HFFc6 (cell line): ENCODE results near the gene SMC4. TPM values are rescaled to one million over a fixed set of nuclear protein-coding genes. Genes with fewer than 3 reads are reported as not detected.

ENCODE experiments used
- DNase-seq: peaks from one replicate; pipeline ENCODE4 v3.0.0-alpha.2; 2018
- H3K27ac Mint-ChIP-seq: 2 replicates; pipeline ENCODE4 v1.8.0; 2020; ENCODE audit warnings: mild to moderate bottlenecking, mixed read lengths
- H3K27me3 Mint-ChIP-seq: 2 replicates; pipeline ENCODE4 v1.8.0; 2021; ENCODE audit warnings: mild to moderate bottlenecking, moderate library complexity, mixed read lengths; ENCODE audit not compliant: insufficient read depth
- H3K36me3 Mint-ChIP-seq: 2 replicates; pipeline ENCODE4 v1.8.0; 2021; ENCODE audit warnings: low read depth, mixed read lengths
- H3K4me1 Mint-ChIP-seq: 2 replicates; pipeline ENCODE4 v1.8.0; 2020; ENCODE audit warnings: low read depth, mixed read lengths
- H3K4me3 Mint-ChIP-seq: 2 replicates; pipeline ENCODE4 v1.8.0; 2020; ENCODE audit warnings: mild to moderate bottlenecking, moderate library complexity, mixed read lengths
- H3K9me3 Mint-ChIP-seq: 2 replicates; pipeline ENCODE4 v1.8.0; 2020; ENCODE audit warnings: mild to moderate bottlenecking, mixed read lengths
- CTCF ChIP-seq: fragments of 200-600 bp; sonication (generic); IDR thresholded peaks from 2 replicates; pipeline ENCODE4 v1.5.0; 2021; ENCODE audit warnings: antibody characterized with exemption, mild to moderate bottlenecking
- total RNA-seq, 6 experiments: library from RNA; stranded (reverse); fragmentation: NEBNext Ultra II Directional; extraction: Animal tissue kit (Norgen Biotek cat#: 25700); gene quantifications; 2 replicates in 1 of 6; 3 replicates in 5 of 6; pipeline ENCODE4 v1.2.3, GENCODE V29; 2021

Gene SMC4
- total RNA-seq, 6 experiments from 2014 or later = 58.2 to 116 (median 106) TPM

DNA sequence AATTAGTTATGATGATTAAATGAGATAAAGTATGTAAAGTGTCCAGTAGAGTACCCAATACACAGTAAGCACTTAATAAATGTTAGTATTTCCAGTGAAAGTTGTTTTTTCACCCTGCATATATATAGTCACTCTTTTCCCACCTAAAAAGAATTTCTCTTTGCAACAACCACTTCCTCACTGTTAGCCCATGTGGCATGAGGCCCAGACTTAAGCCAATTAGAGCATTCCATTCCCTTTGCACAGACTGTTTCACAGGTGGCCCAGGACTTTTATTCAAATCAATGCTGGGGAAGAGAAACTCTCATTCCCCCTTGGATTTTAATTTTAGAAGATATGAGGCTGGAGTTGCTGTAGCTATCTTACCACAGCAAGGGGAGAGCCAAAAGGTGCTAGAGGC is 4.2 kb upstream of the SMC4 start:
- peaks cover 5% of the 10 kb centered on the region for H3K36me3 Mint-ChIP-seq
- peak; percentile 68 for DNase-seq
- H3K9me3 Mint-ChIP-seq = peaks cover 4% of the 10 kb centered on the region; the same call in 1 of the 2 replicates
- H3K27ac Mint-ChIP-seq = peak overlapping the region; percentile 65
- H3K27me3 Mint-ChIP-seq = peaks cover 9% of the 10 kb centered on the region
- H3K4me3 Mint-ChIP-seq = no peak overlapping the region
- TF ChIP-seq CTCF = no peak
- H3K4me1 Mint-ChIP-seq = peaks cover 40% of the 10 kb centered on the region

DNA sequence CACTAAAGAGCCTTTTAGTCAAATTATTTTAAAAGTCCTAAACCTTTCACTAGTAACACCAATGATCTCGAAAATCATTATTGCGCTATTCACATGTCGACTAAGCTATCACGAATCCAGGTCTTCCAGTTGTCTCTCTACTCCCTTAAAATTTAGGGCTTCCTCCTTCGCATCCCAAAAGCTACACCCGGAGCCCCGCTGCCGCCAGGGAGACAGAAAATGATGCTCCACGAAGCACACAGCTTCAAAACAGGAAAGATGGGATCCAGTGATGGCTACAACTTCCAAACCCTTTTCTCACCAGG is 678 bp upstream of the SMC4 start:
- peak overlapping the region; percentile 99 for H3K27ac Mint-ChIP-seq
- peaks cover 29% of the 10 kb centered on the region for H3K36me3 Mint-ChIP-seq
- peaks cover 4% of the 10 kb centered on the region; the same call in 1 of the 2 replicates for H3K9me3 Mint-ChIP-seq
- no peak for DNase-seq
- no peak for TF ChIP-seq CTCF
- peaks cover 11% of the 10 kb centered on the region for H3K27me3 Mint-ChIP-seq
- H3K4me1 Mint-ChIP-seq = peaks cover 56% of the 10 kb centered on the region
- peak overlapping the region; percentile 99 for H3K4me3 Mint-ChIP-seq

DNA sequence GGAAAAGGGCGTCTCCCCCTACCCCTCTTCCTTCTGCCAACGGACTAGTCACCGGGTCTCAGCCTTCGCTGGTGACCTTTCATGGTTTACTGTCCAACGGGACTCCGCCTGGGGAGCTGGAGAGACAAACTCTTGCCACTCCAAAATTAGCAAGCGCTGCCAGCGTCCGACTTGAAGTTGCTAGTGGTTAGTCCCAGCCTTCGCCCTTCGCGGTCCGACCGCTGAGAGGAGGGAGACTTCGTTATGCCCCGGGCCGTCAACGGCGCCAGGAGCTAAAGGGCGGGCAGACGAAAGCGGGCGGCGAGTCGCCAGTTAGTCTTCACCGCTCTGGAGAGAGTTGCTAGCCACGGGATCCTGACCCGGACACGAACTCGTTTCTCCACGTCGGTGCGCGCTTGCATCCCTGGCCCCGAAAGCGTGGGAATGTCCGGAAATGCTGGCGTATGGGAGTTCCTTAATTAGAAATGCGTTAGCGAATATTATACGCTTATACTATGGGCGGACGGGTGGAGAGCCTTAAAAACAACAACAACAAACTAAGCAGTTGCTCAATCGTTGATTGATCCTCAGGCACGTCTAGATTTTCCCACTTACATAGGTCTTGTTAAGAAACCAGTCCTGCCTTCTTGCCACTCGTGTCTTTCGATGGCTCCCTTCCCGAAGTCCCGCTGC is 716 bp downstream of the SMC4 start:
- H3K27ac Mint-ChIP-seq = peak overlapping the region; percentile 99
- peaks cover 62% of the 10 kb centered on the region for H3K4me1 Mint-ChIP-seq
- peak; percentile 28 for DNase-seq
- TF ChIP-seq CTCF = no peak
- H3K27me3 Mint-ChIP-seq = peaks cover 11% of the 10 kb centered on the region
- H3K36me3 Mint-ChIP-seq = peaks cover 34% of the 10 kb centered on the region
- H3K4me3 Mint-ChIP-seq = peak overlapping the region; percentile 99
- peaks cover 4% of the 10 kb centered on the region; the same call in 1 of the 2 replicates for H3K9me3 Mint-ChIP-seq

- Mint-ChIP-seq H3K36me3 (peaks cover 34% of the 10 kb centered on the region), H3K4me3 (peak overlapping the region; percentile 99), H3K27me3 (peaks cover 11% of the 10 kb centered on the region), H3K9me3 (peaks cover 4% of the 10 kb centered on the region; the same call in 1 of the 2 replicates), H3K4me1 (peaks cover 57% of the 10 kb centered on the region), H3K27ac (peak overlapping the region; percentile 99)
- no peak for TF ChIP-seq CTCF
- DNase-seq = no peak
Measured at GRCh38 chr3:160400702-160401150, 1.3 kb downstream of the SMC4 start.

DNA sequence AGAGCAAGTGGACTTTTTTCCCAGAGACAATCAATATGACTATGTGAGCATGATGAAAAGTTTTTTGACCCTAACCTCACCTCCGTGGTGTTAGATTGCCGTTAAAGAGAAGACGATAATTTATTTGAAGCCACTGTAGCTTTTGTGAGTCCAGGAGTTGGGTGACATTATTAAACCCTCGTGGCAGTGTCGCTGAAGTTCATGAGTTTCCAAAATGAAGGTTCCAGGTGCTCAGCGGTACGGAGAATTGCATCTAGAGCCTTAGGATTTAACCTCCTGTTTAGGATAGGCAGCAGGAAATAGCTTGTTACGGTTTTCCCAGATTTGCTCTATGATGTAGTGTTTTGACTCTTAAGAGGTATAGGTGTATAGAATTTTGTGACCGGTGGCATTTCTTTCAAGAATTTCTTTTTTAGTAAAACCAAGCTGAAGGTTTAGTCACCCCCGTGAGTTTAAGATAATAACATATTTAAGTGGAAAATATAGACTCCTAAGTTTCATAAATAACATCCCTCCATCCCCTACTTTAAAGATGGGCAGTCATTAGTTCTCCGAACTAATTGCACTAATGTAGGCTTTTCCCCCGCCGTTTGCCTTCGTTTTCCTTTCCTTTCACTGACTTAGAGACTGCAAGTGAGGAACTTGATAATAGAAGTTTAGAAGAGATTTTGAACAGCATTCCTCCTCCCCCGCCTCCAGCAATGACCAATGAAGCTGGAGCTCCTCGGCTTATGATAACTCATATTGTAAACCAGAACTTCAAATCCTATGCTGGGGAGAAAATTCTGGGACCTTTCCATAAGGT is 2.0 kb downstream of the SMC4 start:
- Mint-ChIP-seq H3K9me3 (peaks cover 4% of the 10 kb centered on the region; the same call in 1 of the 2 replicates), H3K27me3 (peaks cover 11% of the 10 kb centered on the region), H3K27ac (peak overlapping the region; percentile 90), H3K4me1 (peaks cover 54% of the 10 kb centered on the region), H3K4me3 (peak overlapping the region; percentile 99), H3K36me3 (peaks cover 34% of the 10 kb centered on the region)
- peak; percentile 64 for DNase-seq
- TF ChIP-seq CTCF = no peak
